HG02852 (cell line): ENCODE measurements around the gene DDOST.
"Not testable (repeated sequence)": the region's sequence is repeated elsewhere in the genome, so short reads cannot be mapped to it uniquely, and the experiment has no call there.

Experiments
- ATAC-seq: cut with Tn5 transposase; IDR thresholded peaks from one replicate; pipeline ENCODE4 v1.9.1; 2021; ENCODE audit warnings: mild to moderate bottlenecking, moderate library complexity; ENCODE audit not compliant: unreplicated experiment

DDOST gene

DNA sequence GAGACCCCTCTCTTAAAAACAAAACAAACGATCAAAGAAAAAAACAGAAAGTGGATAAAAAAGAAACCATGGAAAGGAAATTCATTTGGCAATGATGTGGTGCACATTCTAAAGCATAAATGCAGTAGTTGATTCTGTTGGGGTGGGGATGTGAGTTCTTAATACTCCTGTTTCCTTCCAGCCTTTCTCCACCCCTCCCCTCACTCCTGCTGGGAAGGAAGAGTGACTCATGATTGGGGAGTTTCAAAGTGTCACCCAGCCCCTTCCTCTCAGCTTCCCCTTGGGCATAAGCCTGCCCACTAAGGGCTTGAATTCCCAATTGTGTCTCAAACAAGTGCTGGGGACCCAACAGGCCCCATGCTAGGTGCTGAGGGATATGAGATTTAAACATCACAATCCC, 34.6 kb downstream of the DDOST start:
- no peak for ATAC-seq

DNA sequence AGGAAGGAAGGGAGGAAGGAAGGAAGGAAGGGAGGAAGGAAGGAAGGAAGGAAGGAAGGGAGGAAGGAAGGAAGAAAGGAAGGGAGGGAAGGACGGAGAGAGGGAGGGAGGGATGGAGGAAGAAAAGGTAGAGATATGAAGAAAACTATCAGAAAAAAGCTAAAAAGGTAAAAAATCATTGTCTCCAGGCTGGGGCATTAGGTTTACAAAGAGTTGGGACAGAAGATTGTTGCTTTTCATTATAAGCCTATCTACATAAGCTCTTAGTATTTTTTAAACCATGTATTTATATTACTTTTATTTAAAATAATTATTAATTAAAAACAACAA, 35.1 kb downstream of the DDOST start:
- ATAC-seq, result no peak

DNA sequence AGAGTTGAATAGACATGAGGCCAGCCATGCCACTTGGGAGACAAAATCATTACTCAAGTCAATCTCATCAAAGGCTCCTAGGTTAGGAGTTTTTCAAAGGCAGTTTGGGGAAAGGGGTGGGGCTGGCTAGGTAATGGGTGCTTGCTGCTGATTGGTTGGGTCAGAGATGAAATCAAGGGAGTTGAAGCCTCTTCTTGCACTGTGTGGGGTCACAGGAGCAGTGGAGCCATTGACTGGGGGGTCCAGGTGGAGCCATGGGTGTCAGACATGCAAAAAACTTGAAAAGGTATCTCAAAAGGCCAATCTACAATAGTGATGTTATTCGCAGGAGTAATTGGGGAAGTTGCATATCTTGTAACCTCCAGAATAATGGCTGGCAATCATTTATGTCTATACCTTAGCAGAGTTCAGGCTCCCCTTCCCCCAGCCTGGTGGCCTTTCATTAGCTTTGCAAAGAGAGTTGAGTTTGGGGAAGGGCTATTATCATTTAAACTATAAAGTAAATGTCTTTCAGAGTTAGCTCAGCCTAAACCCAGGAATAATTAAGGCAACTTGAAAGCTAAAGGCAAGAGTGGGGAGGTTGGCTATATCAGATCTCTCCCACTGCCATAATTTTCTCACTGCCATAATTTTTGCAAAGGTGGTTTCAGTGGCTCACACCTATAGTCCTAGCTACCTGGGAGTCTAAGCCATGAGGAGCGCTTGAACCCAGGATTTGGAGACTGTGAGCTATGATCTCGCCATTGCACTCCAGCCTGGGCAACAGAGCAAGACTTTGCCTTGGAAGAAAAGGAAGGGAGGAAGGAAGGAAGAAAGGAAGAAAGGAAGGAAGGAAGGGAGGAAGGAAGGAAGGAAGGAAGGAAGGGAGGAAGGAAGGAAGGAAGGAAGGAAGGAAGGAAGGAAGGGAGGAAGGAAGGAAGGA, 35.7 kb downstream of the DDOST start:
- no peak for ATAC-seq

DNA sequence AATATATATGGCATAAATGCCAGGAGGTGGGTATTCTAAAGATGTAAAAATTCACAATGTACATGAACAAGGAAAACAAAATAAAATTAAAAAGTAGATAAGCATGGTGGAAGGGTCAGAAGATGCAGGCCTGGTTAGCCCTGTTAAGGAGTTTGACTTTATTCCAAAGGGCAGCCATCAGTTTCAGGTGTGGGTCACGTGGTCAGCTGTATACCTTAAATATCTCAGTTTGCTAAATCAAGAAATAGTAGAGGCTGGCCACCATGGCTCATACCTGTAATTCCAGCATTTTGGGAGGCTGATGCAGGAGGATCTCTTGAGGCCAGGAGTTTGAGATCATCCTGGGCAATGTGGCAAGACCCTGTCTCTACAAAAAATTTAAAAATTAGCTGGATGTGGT, 36.5 kb downstream of the DDOST start:
- no peak for ATAC-seq

DNA sequence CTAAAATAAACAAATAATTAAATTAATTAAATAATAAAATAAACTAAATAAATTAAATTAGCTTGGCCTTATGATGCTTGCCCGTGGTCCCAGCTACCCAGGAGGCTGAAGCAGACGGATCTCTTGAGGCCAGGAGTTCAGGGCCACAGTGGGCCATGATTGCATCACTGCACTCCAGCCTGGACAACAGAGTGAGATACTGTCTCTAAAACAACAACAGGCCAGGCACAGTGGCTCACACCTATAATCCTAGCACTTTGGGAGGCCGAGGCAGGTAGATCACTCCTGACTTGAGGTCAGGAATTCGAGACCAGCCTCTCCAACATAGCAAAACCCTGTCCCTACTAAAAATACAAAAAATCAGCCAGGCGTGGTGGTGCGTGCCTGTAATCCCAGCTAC, 40.2 kb downstream of the DDOST start:
- no peak for ATAC-seq

DNA sequence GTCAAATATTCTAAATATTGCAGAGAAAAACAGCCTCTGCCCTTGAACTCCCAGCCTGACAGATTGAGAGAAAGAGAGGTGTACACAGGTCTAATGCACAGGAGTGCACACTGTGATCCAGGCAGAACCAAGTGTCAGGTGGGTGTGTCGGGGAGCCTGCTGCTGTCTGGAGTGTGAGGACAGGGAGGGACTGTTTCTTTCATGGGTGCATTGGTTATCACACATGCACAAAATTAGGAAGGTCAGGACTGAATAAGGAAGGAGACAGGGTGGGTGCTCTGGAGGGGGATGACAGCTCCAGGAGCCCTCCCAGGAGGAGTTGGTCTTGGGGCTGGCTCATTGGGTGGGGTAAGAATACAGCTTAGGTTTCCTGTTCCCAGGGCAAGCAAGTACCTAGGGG, 41.2 kb downstream of the DDOST start:
- ATAC-seq, result no peak

DNA sequence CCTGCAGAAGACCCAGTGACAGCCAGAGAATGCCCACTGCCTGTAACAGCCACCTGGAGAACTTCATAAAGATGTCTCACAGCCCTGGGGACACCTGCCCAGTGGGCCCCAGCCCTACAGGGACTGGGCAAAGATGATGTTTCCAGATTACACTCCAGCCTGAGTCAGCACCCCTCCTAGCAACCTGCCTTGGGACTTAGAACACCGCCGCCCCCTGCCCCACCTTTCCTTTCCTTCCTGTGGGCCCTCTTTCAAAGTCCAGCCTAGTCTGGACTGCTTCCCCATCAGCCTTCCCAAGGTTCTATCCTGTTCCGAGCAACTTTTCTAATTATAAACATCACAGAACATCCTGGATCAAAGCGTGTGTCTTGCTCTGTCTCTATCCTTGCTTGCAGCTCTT, 42.6 kb downstream of the DDOST start:
- ATAC-seq, result no peak

DNA sequence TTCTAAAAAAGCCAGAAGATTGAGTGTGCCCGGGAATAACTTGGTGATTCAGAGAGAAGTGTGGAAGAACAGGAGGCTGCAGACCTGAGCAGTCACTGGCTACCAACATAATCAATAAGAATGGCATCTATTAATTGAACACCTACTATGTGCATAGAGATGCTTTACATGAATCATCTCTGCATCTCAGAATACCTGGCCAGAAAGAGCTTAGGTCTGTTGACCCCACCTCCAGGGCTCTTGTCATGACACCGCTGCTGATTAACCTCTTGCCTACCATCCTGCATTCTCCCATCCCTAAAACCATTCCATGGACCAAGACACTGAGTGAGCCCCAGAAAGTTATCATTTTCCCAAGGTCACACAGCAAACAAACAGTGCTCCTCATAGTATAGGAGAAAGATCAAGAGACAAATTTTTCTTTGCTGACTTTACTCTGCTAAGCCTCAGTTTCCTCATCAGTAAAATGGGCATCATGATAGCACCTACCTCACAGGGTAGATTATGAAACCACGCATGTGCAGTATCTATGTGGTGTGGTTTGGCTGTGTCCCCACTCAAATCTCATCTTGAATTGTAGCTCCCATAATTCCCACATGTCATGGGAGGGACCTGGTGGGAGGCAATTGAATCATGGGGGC, 44.2 kb downstream of the DDOST start:
- ATAC-seq, result no peak

DNA sequence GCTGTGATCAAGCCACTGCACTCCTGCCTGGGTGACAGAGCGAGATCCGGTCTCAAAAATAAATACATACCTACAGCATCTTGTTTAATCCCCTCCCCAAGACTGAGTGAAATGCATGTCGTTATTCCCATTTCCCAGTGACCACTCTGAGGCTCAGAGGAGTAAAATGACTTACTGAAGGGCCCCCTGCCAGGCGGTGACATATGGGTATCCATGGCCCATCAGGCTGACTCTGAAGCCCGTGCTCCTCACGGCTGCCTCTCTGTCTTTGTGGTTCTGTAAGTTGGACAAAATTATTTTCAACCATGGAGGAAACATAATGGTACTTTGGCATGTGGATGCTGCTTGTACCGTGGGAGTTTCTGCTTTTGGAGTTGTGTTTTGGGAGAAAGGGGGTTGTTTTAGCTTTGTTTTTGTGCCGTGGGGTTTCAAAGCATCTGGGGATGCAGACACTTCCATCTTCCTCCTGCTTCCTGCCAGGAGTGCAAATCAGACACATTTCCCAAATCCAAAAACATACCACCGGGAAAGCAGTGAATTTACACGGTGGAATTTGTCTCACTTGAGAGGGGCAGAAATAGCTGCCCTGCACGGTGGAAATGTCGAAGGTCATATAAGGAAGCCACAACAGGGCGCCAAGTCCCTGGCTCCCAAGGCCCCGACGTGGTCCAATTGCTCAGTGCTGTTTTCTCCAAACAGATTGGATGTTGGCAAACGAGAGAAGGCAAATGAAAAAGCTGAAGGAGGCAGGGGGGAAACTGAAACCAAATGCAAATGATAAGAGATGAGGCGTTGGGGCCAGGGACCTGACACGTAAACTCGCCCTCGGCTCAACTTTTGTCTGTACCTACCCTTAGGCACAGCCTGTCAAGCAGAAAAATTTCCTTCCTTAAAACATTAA, 45.0 kb downstream of the DDOST start:
- no peak for ATAC-seq

DNA sequence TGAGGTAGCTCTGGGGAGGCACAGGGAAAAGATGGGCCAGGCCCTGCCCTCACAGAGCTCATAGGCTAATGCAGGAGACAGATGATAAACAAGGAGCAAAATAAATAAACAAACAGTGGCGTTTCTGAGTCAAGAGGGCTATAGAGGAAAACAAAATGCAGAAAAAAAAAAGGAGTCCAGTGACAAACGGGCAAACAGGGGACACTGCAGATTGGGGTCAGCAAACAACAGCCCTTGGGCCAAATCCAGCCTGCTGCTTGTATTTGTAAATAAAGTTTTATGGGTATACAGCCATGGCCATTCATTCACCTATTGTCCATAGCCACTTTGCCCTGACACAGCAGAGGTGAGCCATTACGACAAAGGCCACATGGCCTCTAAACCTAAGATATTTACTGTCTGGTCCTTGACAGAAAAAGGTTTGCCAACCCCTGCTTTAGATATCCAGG, 47.0 kb downstream of the DDOST start:
- ATAC-seq, result no peak

DNA sequence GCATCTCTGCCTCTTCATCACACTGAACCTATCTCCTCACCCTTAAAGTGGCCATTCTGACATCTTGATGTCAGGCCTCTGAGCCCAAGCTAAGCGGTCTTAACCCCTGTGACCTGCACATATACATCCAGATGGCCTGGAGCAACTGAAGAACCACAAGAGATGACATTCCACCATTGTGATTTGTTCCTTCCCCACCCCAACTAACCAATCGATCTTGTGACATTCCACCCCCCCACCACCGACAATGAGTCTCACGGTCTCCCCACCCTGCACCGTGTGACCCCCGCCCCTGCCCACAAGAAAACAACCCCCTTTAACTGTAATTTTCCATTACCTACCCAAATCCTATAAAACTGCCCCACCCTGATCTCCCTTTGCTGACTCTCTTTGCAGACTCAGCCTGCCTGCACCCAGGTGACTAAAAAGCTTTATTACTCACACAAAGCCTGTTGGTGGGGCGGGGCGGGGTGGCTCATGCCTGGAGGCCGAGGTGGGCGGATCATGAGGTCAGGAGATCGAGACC, 48.9 kb downstream of the DDOST start:
- ATAC-seq, result no peak

DNA sequence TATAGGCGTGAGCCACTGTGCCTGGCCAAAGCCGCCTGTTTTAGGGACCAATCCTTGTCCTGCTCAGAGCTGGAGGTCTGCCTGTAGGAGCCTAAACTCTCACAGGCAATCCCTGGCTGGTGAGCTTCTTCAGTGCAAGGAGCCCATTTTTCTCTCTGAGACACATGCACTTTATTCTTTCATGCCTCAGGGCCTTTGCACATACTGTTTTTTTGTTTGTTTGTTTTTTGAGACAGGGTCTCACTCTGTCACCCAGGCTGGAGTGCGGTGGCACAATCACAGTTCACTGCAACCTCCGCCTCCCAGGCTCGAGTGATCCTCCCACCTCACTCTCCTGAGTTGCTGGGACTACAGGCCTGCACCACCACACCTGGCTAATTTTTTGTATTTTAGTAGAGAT, 49.5 kb downstream of the DDOST start:
- ATAC-seq, result no peak

DNA sequence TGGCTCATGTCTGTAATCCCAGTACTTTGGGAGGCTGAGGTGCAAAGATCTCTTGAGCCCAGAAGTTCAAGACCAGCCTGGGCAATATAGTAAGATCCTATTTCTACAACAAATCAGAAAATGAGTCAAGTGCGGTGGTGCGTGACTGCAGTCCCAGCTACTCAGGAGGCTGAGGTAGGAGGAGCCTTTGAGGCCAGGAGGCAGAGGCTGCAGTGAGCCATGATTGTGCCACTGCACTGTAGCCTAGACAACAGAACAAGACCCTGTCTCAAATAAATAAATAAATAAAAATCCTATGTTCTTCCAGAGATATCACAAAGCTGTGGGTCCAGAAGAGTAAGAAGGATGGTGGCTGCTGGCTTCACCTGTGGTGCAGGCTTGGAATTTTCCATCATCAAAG, 50.2 kb downstream of the DDOST start:
- no peak for ATAC-seq

DNA sequence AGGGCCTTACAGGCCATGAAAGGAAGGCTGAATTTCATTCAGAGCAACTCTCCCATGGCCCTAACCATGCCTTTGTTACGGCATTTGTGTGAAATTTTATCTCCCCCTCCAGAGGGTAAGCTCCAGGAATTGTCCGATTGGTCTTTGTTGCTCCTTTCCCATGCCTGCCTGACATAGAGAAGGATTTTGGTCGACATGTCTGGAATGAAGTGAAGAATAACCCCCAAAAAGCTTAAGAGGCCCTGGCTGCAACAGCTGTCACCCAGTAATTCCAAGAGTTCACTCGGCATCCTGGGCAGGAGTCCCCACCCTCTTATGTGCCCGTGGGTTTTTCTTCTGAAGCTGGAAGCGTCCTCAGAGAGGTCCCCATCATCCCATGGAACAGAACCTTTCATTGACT, 51.6 kb downstream of the DDOST start:
- ATAC-seq, result no peak

DNA sequence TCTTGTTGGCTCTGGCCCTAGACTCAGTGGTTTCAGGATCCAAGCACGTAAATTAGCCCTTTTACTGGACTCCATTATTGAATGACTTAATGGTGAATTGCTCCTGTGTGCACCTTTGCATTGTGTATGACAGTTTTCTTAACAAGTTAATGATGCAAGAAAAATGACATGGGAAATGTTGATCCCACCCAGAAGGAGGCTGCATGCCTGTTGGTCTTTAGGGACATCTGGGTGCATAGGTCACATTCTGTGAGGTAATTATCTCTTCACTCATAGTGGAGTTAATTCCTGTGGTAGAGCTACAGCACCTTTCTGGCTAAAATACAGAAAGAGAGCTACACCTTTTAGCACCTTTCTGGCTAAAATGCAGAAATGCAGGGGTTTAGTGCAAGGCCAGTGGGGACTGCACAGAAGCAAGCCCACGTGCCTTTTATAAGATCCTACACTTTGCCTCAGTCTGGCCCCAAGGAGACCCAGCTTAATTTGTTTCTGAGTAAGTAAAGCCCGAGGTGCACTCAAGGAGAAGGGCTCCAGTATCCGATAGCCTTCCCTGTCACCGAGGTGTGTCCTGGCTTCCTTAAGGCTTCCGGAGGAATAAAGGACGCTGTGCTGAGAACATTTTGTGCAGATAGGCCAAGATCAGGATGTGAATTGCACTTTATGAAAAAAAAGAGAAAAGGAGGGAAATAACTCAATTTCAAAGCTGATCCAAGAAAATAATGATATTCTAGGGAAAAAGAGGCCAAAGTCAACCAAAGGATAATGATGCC, 54.2 kb downstream of the DDOST start:
- not testable (repeated sequence) for ATAC-seq

DNA sequence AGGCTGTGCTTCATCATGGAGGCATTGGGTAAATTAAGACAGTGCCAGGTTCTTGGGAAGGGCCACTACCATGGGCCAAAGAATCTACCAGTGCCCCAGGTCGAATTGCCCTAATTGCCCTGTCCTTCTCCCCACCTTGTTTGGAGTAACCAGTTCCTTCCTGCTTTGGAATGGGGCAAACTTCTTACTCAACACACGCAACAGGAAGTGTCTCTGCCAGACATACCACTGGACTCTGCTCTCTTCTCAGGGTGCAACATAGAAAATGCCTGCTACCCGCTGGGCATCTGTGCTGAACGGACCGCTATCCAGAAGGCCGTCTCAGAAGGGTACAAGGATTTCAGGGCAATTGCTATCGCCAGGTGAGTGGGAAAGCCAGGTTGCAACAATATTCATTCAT, 56.5 kb downstream of the DDOST start:
- ATAC-seq, result no peak

DNA sequence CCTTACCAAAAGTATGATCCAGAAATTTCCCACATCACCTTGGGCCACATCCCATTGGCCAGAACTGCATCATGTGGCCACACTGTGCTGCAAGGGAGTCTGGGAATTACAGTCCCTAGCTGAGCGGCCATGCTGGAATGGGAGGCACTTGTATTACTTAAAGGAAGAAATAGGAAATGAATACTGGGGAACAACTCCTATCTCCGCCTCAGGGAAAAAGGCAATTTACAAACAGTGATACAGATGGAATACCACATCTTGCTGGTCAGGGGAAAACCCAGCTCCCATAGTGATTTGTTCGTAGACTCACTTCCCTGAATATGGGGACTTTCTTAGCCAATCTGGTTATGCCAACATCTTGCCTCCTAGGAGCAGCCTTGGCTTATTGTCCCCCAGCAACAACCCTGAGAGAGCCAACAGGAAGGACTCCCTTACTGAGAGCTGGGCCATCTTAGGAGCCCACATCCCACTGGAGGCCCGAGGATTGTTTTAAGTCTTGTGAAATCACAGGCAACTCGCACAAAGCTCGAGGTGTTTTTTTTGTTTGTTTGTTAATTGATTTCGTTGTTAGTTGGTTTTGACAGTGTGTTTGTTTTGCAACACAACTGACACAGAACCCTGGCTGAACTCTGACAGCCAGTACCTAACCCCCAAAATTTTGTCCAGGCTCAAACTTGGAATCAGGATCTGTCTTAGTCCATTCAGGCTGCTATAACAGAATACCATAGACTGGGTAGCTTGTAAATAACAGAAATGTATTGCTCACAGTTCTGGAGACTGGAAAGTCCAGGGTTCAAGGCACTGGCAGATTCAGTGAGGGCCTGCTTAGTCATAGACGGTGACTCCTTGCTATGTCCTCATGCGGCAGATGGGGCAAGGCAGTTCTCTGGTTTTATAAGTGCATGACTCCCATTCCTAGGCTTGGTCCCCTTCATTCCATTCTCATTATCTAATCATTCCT, 57.4 kb downstream of the DDOST start:
- ATAC-seq, result no peak

DNA sequence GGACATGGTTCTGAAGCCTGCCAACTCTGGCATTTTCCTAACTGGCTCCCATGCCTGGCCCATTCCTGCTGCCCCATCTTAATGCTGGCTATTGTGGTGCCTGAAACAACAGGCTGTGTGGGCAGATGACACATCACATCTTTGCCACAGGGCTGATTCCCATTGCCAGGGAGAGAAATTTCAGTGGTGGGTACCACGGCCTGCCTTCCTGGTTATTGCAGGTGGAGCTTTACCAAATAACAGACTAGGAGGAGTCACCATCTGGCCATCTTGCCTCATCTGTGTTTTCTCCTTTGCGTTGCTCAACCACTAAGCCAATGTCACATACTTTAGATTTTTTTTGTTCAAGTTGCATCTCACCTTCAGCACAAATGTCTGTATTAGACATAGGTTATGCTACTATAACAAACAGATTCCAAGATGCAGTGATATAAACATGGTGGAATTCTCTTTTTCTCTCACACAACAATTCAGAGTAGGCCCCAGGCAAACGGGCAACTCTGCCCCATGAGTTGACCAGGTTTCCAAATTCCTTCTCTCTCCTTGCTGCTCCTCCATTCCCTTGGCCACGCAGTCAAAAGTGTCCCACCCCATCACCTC, 58.2 kb downstream of the DDOST start:
- no peak for ATAC-seq
